Liver (tissue), 9 donors: ENCODE results near the gene PEX1. TPM values are rescaled to one million over a fixed set of nuclear protein-coding genes. Genes with fewer than 3 reads are reported as not detected.

Experiments used
- DNase-seq: peaks from one replicate; pipeline ENCODE4 v3.0.0-alpha.2; 2017; ENCODE audit warnings: low spot score
- H3K27ac ChIP-seq, 2 donors: one replicate each; pipeline ENCODE4 v1.7.0; 2013; ENCODE audit warnings: inconsistent platforms in 2 of 2, low read length in 2 of 2, control low read depth in 1 of 2, low read depth in 1 of 2, mild to moderate bottlenecking in 1 of 2
- H3K27me3 ChIP-seq, 4 donors: one replicate each; pipeline versions ENCODE4 v1.6.1 to v1.7.0; 2013; ENCODE audit warnings: low read length in 3 of 4, inconsistent platforms in 1 of 4, mild to moderate bottlenecking in 1 of 4, moderate library complexity in 1 of 4; ENCODE audit not compliant: control insufficient read depth in 4 of 4, insufficient read depth in 4 of 4
- H3K36me3 ChIP-seq, 4 donors: one replicate each; pipeline versions ENCODE4 v1.6.1 to v1.7.0; 2013; ENCODE audit warnings: low read length in 3 of 4, mild to moderate bottlenecking in 3 of 4, low read depth in 1 of 4, moderate library complexity in 1 of 4; ENCODE audit not compliant: control insufficient read depth in 4 of 4, insufficient read depth in 3 of 4
- H3K4me1 ChIP-seq, 4 donors: one replicate each; pipeline versions ENCODE4 v1.6.1 to v1.7.0; 2013; ENCODE audit warnings: low read length in 3 of 4, mild to moderate bottlenecking in 3 of 4, moderate library complexity in 1 of 4; ENCODE audit not compliant: control insufficient read depth in 4 of 4, insufficient read depth in 4 of 4
- H3K4me3 ChIP-seq, 3 donors: one replicate each; pipeline versions ENCODE4 v1.6.1 to v1.7.0; 2013; ENCODE audit warnings: low read length in 3 of 3, control low read depth in 1 of 3, low read depth in 1 of 3, mild to moderate bottlenecking in 1 of 3
- H3K9ac ChIP-seq, 2 donors: one replicate each; pipeline ENCODE4 v1.7.0; 2013; ENCODE audit warnings: low read length in 2 of 2, mild to moderate bottlenecking in 2 of 2, moderate library complexity in 2 of 2, control low read depth in 1 of 2, low read depth in 1 of 2
- H3K9me3 ChIP-seq, 4 donors: one replicate each; pipeline versions ENCODE4 v1.6.1 to v1.7.0; 2013; ENCODE audit warnings: low read length in 3 of 4; ENCODE audit not compliant: control insufficient read depth in 4 of 4
- ATF3 ChIP-seq: IDR thresholded peaks from 2 replicates; pipeline ENCODE4 v1.6.1; 2016; ENCODE audit warnings: antibody characterized with exemption
- CTCF ChIP-seq: fragments of 150-350 bp; IDR thresholded peaks from 2 replicates; pipeline ENCODE4 v1.5.1; 2017; ENCODE audit warnings: improper control_type of control experiment, low read depth, low read length; ENCODE audit not compliant: missing input control
- EGR1 ChIP-seq, 2 donors: IDR thresholded peaks; 2 replicates each; pipeline ENCODE4 v1.6.1; 2016 to 2018; ENCODE audit warnings: antibody characterized with exemption in 2 of 2, low read depth in 2 of 2
- FOXA1 ChIP-seq: IDR thresholded peaks from 2 replicates; pipeline ENCODE4 v1.6.1; 2016; ENCODE audit warnings: antibody characterized with exemption
- FOXA2 ChIP-seq: IDR thresholded peaks from 2 replicates; pipeline ENCODE4 v1.6.1; 2016; ENCODE audit warnings: antibody characterized with exemption
- GABPA ChIP-seq, 2 donors: IDR thresholded peaks in 1 of 2; conservative IDR thresholded peaks in 1 of 2; 2 replicates each; pipeline ENCODE4 v1.6.1; 2016; ENCODE audit warnings: antibody characterized with exemption in 2 of 2, mild to moderate bottlenecking in 1 of 2, moderate library complexity in 1 of 2
- HNF4A ChIP-seq, 2 donors: conservative IDR thresholded peaks; 2 replicates each; pipeline ENCODE4 v1.6.1; 2016; ENCODE audit warnings: antibody characterized with exemption in 2 of 2, mild to moderate bottlenecking in 2 of 2
- HNF4G ChIP-seq: IDR thresholded peaks from 2 replicates; pipeline ENCODE4 v1.6.1; 2016; ENCODE audit warnings: antibody characterized with exemption
- JUND ChIP-seq, 2 donors: IDR thresholded peaks; 2 replicates each; pipeline ENCODE4 v1.6.1; 2016; ENCODE audit warnings: antibody characterized with exemption in 2 of 2
- NR2F2 ChIP-seq: IDR thresholded peaks from 2 replicates; pipeline ENCODE4 v1.6.1; 2016; ENCODE audit warnings: antibody characterized with exemption
- RAD21 ChIP-seq, 2 donors: IDR thresholded peaks; 2 replicates each; pipeline ENCODE4 v1.6.1; 2016; ENCODE audit warnings: antibody characterized with exemption in 2 of 2, mild to moderate bottlenecking in 2 of 2
- REST ChIP-seq: IDR thresholded peaks from 2 replicates; pipeline ENCODE4 v1.6.1; 2016; ENCODE audit warnings: antibody characterized with exemption, mild to moderate bottlenecking
- RXRA ChIP-seq, 2 donors: IDR thresholded peaks; 2 replicates each; pipeline ENCODE4 v1.6.1; 2017 to 2018; ENCODE audit warnings: antibody characterized with exemption in 2 of 2, mild to moderate bottlenecking in 1 of 2
- SP1 ChIP-seq: IDR thresholded peaks from 2 replicates; pipeline ENCODE4 v1.6.1; 2018; ENCODE audit warnings: antibody characterized with exemption, mild to moderate bottlenecking
- TAF1 ChIP-seq: conservative IDR thresholded peaks from 2 replicates; pipeline ENCODE4 v1.6.1; 2016; ENCODE audit warnings: antibody characterized with exemption, mild to moderate bottlenecking
- YY1 ChIP-seq: IDR thresholded peaks from 2 replicates; pipeline ENCODE4 v1.6.1; 2016; ENCODE audit warnings: antibody characterized with exemption, mild to moderate bottlenecking
- WGBS: extraction: QIAGEN DNeasy Blood & Tissue Kit; methylation state at CpG from one replicate; pipeline ENCODE4 v1.1.7; 2013; 5-methylcytosine and 5-hydroxymethylcytosine counted together
- polyA plus RNA-seq, 2 donors: library from polyadenylated mRNA; stranded (reverse) in 1 of 2; unstranded in 1 of 2; fragments of 200-250 nt in 1 of 2; fragments of >200 nt in 1 of 2; fragmentation: Nextera tagmentation in 1 of 2; extraction: Ambion mirVana in 1 of 2; gene quantifications; one replicate each; pipeline versions ENCODE4 v1.2.1 to v1.2.3, GENCODE V29; 2013 to 2015
- total RNA-seq, 2 donors: library from RNA; depleted of rRNA; stranded (reverse); fragments of >200 nt; gene quantifications; one replicate each; pipeline ENCODE4 v1.2.3, GENCODE V29; 2014
- TF ChIP-seq, protein P1 (sequence below): IDR thresholded peaks from 2 replicates; pipeline ENCODE4 v1.6.1; 2016; ENCODE audit warnings: antibody characterized with exemption
- TF ChIP-seq, protein P2 (sequence below): IDR thresholded peaks from 2 replicates; pipeline ENCODE4 v1.6.1; 2016; ENCODE audit warnings: antibody characterized with exemption
- donor health status: healthy.
- donor health status: healthy.
- donor health status: healthy.
- donor health status: healthy.
- donor health status: healthy.

PEX1 gene
- total RNA-seq = 10 to 100 TPM in 1 of 2 donors, 1 to 10 TPM in 1; 8.4 to 18.2 TPM
- 1 to 10 TPM; 7.2 to 9.5 TPM for polyA plus RNA-seq

DNA sequence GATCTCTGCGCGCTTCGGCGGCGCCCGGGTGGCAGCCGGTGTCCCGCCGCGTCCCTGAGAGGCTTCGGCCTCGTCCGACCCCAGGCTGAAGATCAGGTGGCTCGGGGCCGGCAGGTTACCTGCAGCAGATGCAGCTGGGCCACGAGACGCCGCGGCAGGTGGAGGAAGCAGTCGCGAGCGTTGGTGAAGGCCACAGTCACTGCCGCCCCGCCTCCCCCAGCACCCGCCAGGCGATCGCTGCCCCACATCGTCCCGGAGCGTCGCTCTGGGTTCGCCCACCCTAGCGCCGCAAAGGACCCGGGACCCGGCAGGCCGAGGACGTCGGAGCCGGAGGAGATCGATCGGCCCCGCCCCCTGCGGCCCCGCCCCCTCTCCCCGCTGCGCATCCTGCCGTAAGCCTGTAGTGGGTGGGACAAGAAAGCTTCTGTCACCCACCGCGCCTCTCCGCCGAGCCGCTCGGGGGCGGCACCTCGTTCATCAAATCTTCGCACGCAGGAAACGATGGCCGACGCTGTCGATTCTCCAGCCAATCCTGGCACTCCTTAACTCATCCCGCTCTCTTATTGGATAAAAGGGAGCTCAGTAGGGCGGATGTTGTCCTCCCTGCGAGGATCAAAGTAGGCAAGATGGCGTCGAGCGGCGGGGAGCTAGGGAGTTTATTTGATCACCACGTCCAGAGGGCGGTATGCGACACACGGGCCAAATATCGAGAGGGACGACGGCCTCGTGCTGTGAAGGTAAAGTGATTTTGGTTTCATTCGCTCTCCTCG is at the start of gene PEX1, which contains the start of gene RBM48:
PEX1 (minus strand) TSS at position 333 of the 770 bp plus-strand sequence; CDS start at position 248, 85 bp downstream.
RBM48 (plus strand) TSS at position 608 of the 770 bp plus-strand sequence; CDS start at position 627, 19 bp downstream.
- WGBS = under 1% methylated on average over 79 of the region's 79 CpGs

More for the DNA sequence above, at the start of gene PEX1, which contains the start of gene RBM48:
- DNase-seq = peak; percentile 97
- Histone ChIP-seq H3K9ac (peak within 1 kb of the TSS; percentile 90 to 93), H3K4me3 (peak within 1 kb of the TSS; percentile 73 to 98 (median 98)), H3K9me3 (no peaks in the 10 kb centered on the region), H3K36me3 (peaks cover 5 to 23% (median 19%) of the 10 kb centered on the region in 4 donors), H3K4me1 (peaks cover 2 to 20% (median 16%) of the 10 kb centered on the region in 4 donors), H3K27ac (peak within 1 kb of the TSS; percentile 84 to 86), H3K27me3 (no peaks in the 10 kb centered on the region)
- TF ChIP-seq JUND (IDR thresholded peaks at IDR 0.05) (peak in 1 of 2 donors; percentile 36), YY1 (peak; percentile 100), REST (no peak), CTCF (peak; percentile 46), SP1 (peak; percentile 85), ATF3 (peak; percentile 59), TAF1 (peak; percentile 71), EGR1 (IDR thresholded peaks at IDR 0.05; ENCODE audit: low read depth in 2 of 2) (peak in 1 of 2 donors; percentile 68), RXRA (IDR thresholded peaks at IDR 0.05) (peak; percentile 22 to 50), FOXA2 (no peak), GABPA (IDR thresholded peaks at IDR 0.05 in 1 of 2, conservative IDR thresholded peaks at IDR 0.05 in 1 of 2) (peak; percentile 68 to 96), HNF4A (conservative IDR thresholded peaks at IDR 0.05) (peak; percentile 30 to 35), FOXA1 (peak; percentile 25), HNF4G (no peak), NR2F2 (no peak), RAD21 (IDR thresholded peaks at IDR 0.05) (peak; percentile 42 to 49)
- TF ChIP-seq, protein P1, sequence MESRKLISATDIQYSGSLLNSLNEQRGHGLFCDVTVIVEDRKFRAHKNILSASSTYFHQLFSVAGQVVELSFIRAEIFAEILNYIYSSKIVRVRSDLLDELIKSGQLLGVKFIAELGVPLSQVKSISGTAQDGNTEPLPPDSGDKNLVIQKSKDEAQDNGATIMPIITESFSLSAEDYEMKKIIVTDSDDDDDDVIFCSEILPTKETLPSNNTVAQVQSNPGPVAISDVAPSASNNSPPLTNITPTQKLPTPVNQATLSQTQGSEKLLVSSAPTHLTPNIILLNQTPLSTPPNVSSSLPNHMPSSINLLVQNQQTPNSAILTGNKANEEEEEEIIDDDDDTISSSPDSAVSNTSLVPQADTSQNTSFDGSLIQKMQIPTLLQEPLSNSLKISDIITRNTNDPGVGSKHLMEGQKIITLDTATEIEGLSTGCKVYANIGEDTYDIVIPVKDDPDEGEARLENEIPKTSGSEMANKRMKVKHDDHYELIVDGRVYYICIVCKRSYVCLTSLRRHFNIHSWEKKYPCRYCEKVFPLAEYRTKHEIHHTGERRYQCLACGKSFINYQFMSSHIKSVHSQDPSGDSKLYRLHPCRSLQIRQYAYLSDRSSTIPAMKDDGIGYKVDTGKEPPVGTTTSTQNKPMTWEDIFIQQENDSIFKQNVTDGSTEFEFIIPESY = peak; percentile 58
- TF ChIP-seq, protein P2, sequence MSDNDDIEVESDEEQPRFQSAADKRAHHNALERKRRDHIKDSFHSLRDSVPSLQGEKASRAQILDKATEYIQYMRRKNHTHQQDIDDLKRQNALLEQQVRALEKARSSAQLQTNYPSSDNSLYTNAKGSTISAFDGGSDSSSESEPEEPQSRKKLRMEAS = peak; percentile 59
